Retinal pigment epithelial cell (primary cell): ENCODE measurements around the gene GGTA1.

ENCODE experiments used
- DNase-seq: peaks from one replicate; pipeline ENCODE4 v3.0.0-alpha.2; 2010; ENCODE audit warnings: low read depth
- H3K4me3 ChIP-seq: 2 replicates; pipeline ENCODE4 v1.5.1; 2011; ENCODE audit warnings: mild to moderate bottlenecking, low read length, control low read depth, moderate library complexity
- CTCF ChIP-seq: conservative IDR thresholded peaks from 2 replicates; pipeline ENCODE4 v1.5.1; 2011; ENCODE audit warnings: low read depth, low read length, control low read depth, inconsistent platforms

GGTA1 gene

GRCh38 chr9:121500165-121500478, 478 bp upstream of the GGTA1 start:
- TF ChIP-seq CTCF: no peak
- H3K4me3 ChIP-seq: peak overlapping the region; percentile 24
- DNase-seq: no peak

- DNase-seq: no peak
- no peak for TF ChIP-seq CTCF
- H3K4me3 ChIP-seq: peak overlapping the region; percentile 29
These were observed 542 bp downstream of the GGTA1 start for GRCh38 chr9:121499177-121499426.

DNA sequence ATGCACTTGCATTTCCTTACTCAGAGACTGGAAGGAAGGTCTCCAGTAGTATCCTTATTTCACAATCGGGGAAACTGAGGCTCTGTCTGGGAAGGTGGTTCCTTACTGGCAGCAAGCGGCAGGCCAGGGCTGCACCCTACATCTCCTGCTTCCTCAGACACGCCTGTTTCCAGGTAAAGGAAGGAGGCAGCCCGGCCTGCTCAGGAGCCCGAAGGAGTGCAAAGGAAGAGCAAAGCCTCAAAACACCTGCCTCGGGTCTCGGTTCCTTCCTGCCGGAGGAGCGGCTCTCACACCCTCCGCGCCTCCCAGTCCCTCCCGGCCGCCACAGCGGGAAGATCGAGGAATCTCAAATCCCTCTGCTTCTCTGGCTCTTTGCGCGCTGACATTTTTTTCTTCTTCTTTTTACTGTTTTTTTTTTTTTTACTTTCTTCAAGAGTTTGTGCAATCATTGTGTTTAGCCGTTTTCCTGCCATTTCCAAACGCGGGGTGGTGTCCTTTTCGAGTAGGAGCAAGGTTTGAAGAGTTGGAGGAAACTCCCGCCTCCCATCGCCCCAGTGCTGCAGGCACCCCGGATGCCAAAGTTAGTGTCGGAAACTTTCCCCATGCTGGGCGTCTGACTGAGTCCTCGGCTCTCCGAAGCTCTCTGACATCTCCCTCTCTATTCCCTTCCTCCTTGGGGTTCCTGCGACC, 1.0 kb downstream of the GGTA1 start:
- DNase-seq: no peak
- TF ChIP-seq CTCF: no peak
- peak overlapping the region; percentile 29 for H3K4me3 ChIP-seq

DNA sequence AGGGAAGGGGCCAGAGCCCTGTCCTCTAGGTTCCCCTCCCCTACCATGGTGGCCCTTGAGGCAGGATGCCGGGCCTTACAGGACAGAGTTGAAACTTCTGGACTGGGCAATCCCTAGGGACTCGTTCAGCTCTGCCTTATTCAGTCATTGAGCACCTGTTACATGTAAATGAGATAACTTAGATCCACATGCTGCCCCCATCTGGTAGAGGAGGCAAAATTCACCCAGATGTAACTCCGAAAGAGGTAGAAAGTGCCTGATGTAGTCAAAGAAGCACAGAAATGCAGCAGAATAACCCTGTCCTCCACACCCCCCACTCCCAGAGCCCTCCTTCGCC, 1.5 kb downstream of the GGTA1 start:
- DNase-seq: peak; percentile 31
- peak; percentile 82 for TF ChIP-seq CTCF
- H3K4me3 ChIP-seq: no peak overlapping the region

DNA sequence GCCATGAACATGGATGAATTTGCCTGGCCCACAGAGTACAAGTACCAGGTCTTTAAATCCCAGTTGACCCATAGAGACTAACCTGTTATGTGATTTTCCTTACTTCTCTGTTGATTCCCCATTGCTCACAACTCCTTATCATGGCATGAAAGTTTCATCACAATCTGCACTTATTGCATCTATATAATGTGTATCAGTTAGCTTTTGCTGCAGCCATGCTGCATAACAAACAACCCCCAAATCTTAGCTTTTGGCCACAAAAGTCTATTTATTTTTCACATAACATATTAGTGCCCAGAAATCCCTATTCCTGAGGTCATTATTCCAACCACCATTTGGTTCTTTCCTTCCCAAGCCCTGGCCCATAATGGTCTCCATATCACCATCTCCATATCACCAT, 3.7 kb downstream of the GGTA1 start:
- DNase-seq: no peak
- no peak for TF ChIP-seq CTCF

GRCh38 chr9:121494192-121494591, 5.5 kb downstream of the GGTA1 start:
- no peak overlapping the region for H3K4me3 ChIP-seq
- no peak for TF ChIP-seq CTCF
- DNase-seq: no peak

More for the DNA sequence above, 3.7 kb downstream of the GGTA1 start:
- H3K4me3 ChIP-seq: no peak overlapping the region

GRCh38 chr9:121491111-121491510, 8.5 kb downstream of the GGTA1 start:
- H3K4me3 ChIP-seq: no peak overlapping the region
- no peak for TF ChIP-seq CTCF
- no peak for DNase-seq
